IPS-20b (cell line): ENCODE results near the gene UCP3.
"Not testable (repeated sequence)": the region's sequence is repeated elsewhere in the genome, so short reads cannot be mapped to it uniquely, and the experiment has no call there.

Experiments used
- H3K27ac ChIP-seq: one replicate; pipeline ENCODE4 v1.5.1; 2013; ENCODE audit warnings: low read length
- H3K27me3 ChIP-seq: 2 replicates; pipeline ENCODE4 v1.6.1; 2013; ENCODE audit warnings: mild to moderate bottlenecking, low read length, inconsistent platforms; ENCODE audit not compliant: insufficient read depth
- H3K36me3 ChIP-seq: 2 replicates; pipeline ENCODE4 v1.6.1; 2013; ENCODE audit warnings: low read depth, mild to moderate bottlenecking, inconsistent platforms, low read length, moderate library complexity; ENCODE audit not compliant: insufficient read depth
- H3K4me1 ChIP-seq: 2 replicates; pipeline ENCODE4 v1.6.1; 2013; ENCODE audit warnings: mild to moderate bottlenecking, control low read depth, inconsistent platforms, low read length, moderate library complexity; ENCODE audit not compliant: insufficient read depth
- H3K4me3 ChIP-seq: 2 replicates; pipeline ENCODE4 v1.5.1; 2013; ENCODE audit warnings: mild to moderate bottlenecking, low read length, inconsistent platforms
- H3K9ac ChIP-seq: 2 replicates; pipeline ENCODE4 v1.6.1; 2013; ENCODE audit warnings: low read depth, mild to moderate bottlenecking, inconsistent platforms, low read length, moderate library complexity
- H3K9me3 ChIP-seq: 2 replicates; pipeline ENCODE4 v1.6.1; 2013; ENCODE audit warnings: mild to moderate bottlenecking, low read depth, low read length, inconsistent platforms; ENCODE audit not compliant: insufficient read depth

The UCP3 gene

GRCh38 chr11:73995247-73995646, 13.6 kb downstream of the UCP3 start:
- Histone ChIP-seq H3K9me3 (no peaks in the 10 kb centered on the region), H3K27ac (no peak overlapping the region), H3K4me3 (no peak overlapping the region), H3K9ac (no peak overlapping the region), H3K4me1 (no peaks in the 10 kb centered on the region), H3K27me3 (no peaks in the 10 kb centered on the region), H3K36me3 (no peaks in the 10 kb centered on the region)

DNA sequence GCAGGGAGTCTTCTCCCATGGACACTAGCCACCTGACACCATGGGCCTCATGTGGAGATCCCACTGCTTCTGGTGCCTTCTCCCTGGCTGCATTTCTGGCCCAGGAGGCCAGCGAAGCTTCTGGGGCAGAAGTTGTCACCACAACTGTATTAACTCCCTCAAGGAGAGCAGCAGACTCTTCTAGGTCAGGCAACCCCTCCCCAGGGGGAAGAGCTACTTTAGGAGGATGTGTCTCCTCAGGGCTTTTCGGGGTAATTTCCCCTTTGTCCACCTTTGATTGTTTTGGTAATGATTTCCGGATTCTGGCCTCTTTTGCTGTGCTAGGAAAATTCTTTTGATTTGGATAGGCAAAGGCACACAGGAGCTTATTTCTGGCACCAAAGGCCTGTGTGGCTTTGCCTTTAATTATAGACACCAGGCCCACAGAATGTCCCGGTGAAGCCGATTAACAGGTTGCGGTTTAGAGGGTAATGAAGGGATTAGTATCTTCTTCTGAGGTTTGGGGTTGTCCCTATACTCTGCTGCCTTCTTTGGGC, 17.3 kb downstream of the UCP3 start:
- no peaks in the 10 kb centered on the region for H3K9me3 ChIP-seq
- no peaks in the 10 kb centered on the region for H3K4me1 ChIP-seq
- no peak overlapping the region for H3K27ac ChIP-seq
- H3K4me3 ChIP-seq = no peak overlapping the region
- H3K36me3 ChIP-seq = no peaks in the 10 kb centered on the region
- H3K9ac ChIP-seq = no peak overlapping the region
- no peaks in the 10 kb centered on the region for H3K27me3 ChIP-seq

GRCh38 chr11:73990730-73991129, 18.2 kb downstream of the UCP3 start:
- H3K9ac ChIP-seq = no peak overlapping the region
- H3K4me1 ChIP-seq = no peaks in the 10 kb centered on the region
- no peaks in the 10 kb centered on the region for H3K36me3 ChIP-seq
- no peaks in the 10 kb centered on the region for H3K27me3 ChIP-seq
- no peak overlapping the region for H3K4me3 ChIP-seq
- no peak overlapping the region for H3K27ac ChIP-seq
- no peaks in the 10 kb centered on the region for H3K9me3 ChIP-seq

DNA sequence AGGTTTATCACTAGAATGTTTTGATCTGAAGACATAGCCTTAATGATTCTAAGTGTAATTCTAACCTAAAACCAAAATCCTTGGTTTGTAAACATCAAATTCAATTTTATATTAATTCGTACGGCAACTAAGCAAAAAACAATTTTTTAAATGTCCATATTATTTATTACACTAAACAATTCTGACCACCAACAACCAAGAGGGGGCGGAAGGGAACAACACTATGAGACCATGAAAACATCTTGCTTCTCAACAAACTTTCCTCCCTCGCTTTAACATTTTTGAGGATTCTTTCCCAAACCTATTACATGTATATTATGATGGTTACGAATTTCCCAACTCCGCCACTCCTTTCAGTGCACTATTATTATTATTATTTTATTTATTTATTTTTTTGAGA, 19.7 kb downstream of the UCP3 start:
- no peaks in the 10 kb centered on the region for H3K36me3 ChIP-seq
- H3K4me1 ChIP-seq = peaks cover under 1% of the 10 kb centered on the region; the same call in 1 of the 2 replicates
- no peak overlapping the region for H3K27ac ChIP-seq
- no peaks in the 10 kb centered on the region for H3K9me3 ChIP-seq
- no peak overlapping the region for H3K4me3 ChIP-seq
- H3K9ac ChIP-seq = no peak overlapping the region
- H3K27me3 ChIP-seq = no peaks in the 10 kb centered on the region

DNA sequence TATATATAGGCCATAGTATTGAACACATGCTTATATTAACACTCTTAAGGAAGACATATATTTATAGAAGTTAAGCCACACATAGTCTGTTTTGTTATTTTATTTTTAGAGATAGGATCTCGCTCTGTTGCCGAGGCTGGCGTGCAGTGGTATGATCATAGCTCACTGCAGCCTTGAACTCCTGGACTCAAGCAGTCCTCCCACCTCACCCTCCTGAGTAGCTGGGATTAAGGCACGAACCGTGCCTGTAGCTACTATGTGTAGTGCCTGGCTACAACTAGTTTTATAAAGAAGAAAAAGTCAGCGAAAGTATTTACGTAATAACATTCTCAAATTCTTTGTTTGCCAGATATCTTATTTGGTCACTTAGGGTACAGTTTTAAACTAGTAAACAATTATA, 20.7 kb downstream of the UCP3 start:
- H3K36me3 ChIP-seq = no peaks in the 10 kb centered on the region
- no peak overlapping the region for H3K27ac ChIP-seq
- no peak overlapping the region for H3K4me3 ChIP-seq
- H3K4me1 ChIP-seq = peaks cover 6% of the 10 kb centered on the region; the same call in 1 of the 2 replicates
- H3K9ac ChIP-seq = no peak overlapping the region
- no peaks in the 10 kb centered on the region for H3K9me3 ChIP-seq
- H3K27me3 ChIP-seq = no peaks in the 10 kb centered on the region

- not testable (repeated sequence) for H3K9ac ChIP-seq, H3K27ac ChIP-seq, H3K36me3 ChIP-seq, H3K4me3 ChIP-seq, H3K27me3 ChIP-seq, H3K9me3 ChIP-seq
- H3K4me1 ChIP-seq = peaks cover 17% of the 10 kb centered on the region; the same call in 1 of the 2 replicates
Measured at GRCh38 chr11:73985661-73986060, 23.2 kb downstream of the UCP3 start.

- peak overlapping the region; percentile 49 for H3K27ac ChIP-seq
- peak overlapping the region; percentile 93; the same call in 1 of the 2 replicates for H3K9ac ChIP-seq
- H3K9me3 ChIP-seq = no peaks in the 10 kb centered on the region
- no peaks in the 10 kb centered on the region for H3K27me3 ChIP-seq
- peaks cover 23% of the 10 kb centered on the region; the same call in 1 of the 2 replicates for H3K4me1 ChIP-seq
- H3K36me3 ChIP-seq = peaks cover 24% of the 10 kb centered on the region
- peak overlapping the region; percentile 98 for H3K4me3 ChIP-seq
Measured at GRCh38 chr11:73983741-73984538, 24.9 kb downstream of the UCP3 start.

DNA sequence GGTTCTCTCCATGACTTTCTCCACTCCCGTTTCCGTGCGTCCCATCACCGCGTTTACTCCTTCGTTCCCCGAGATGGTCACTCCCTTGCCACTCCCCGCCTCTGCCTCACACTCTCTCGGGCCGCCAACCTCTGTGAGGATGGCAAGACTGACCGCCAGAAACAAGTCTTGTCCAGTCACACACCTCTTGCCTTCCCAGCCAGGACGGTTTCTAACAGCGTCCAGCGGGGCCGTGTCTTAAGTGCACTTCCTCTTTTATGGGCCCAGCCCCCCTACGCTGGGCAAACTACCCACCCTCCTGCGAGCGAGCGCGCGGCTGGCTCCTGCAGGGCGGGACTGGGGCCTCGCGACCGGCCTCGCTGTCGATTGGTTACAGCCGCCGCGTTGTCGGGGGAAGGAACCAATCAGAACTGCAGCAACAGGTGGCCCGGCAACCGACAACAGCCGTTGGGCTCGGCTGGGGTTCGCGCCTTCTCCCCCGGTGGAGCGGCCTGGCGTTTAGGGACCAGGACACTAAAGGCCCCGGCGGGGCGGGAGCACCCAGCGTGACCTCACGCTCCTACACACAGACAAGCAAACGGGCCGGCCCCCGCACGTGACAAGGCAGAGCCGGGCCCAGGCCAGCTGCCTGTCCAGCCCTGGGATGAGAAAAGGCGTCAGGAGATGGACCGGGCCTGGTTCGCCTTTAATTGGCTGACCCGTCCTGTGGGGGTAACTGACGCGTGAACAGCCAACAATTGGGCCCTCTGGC, 25.7 kb downstream of the UCP3 start:
- Histone ChIP-seq H3K9ac (peak overlapping the region; percentile 93), H3K9me3 (no peaks in the 10 kb centered on the region), H3K4me1 (peaks cover 23% of the 10 kb centered on the region; the same call in 1 of the 2 replicates), H3K36me3 (peaks cover 32% of the 10 kb centered on the region), H3K27me3 (no peaks in the 10 kb centered on the region), H3K27ac (peak overlapping the region; percentile 77), H3K4me3 (peak overlapping the region; percentile 98)

DNA sequence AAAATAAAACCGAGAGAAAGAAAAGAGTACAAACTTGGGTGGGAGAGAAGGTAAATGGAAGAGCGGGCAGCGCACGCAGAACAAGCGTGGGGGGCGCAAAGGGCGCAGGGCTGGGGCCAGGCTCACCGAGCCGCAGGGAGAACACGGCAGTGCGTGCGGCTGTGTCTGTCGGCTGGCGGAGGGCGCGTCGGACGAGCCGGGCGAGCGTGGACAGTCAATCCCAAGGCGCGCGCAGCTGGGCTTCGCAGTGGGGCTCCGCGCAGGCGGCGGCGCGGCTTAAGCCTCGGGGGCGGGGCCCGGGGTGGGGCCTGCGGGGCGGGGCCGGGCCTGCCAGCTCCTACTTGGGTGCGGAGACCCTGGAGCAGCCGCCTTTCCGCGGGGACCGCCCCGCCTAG, 26.3 kb downstream of the UCP3 start, which contains the start of gene UCP2:
TSS of gene UCP2 (minus strand) at position 249 of the 395 bp plus-strand sequence. CDS start 4,465 bp downstream, outside the sequence.
- H3K9me3 ChIP-seq = no peaks in the 10 kb centered on the region
- peaks cover 37% of the 10 kb centered on the region for H3K36me3 ChIP-seq
- no peaks in the 10 kb centered on the region for H3K27me3 ChIP-seq
- H3K9ac ChIP-seq = peak within 1 kb of the TSS; percentile 93
- H3K4me1 ChIP-seq = peaks cover 23% of the 10 kb centered on the region; the same call in 1 of the 2 replicates
- peak within 1 kb of the TSS; percentile 98 for H3K4me3 ChIP-seq
- peak within 1 kb of the TSS; percentile 77 for H3K27ac ChIP-seq

DNA sequence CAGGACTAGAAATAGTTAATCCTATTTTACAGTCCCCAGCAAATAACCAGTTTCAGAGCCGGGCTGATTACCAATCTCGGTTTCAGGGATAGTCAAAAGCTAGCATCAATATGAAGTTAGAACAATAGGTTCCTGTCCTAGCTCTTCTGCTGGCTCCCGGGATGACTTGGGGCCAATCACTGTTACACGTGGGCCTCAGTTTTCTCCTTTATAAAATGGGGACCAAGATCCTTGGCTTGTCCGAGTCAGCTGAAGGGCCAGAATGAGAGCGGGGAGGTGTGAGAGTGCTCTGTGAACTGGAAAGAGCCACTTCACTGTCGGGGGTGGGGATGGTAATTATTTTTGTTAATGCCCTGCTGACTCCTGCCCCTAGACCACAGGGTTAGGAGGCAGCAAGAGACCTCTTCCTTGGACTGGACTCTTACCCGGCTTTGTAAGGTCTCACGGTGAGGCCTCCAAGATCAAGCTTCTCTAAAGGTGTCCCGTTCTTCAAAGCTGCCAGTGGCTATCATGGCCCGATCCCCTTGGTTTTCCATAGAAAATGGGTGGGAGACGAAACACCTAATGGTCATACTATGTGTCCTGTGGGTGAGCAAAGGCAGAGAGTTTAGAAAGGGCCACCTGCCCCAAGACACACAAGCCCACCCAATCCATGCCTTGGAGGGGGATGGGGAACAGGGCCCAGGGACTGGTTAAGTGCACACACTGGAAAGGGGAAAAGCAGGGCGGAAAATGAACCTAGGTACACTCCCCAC, 27.7 kb downstream of the UCP3 start:
- Histone ChIP-seq H3K4me3 (peak overlapping the region; percentile 98), H3K27ac (no peak overlapping the region), H3K36me3 (peaks cover 51% of the 10 kb centered on the region)

More for the DNA sequence above, 27.7 kb downstream of the UCP3 start:
- H3K9me3 ChIP-seq = no peaks in the 10 kb centered on the region
- peaks cover 23% of the 10 kb centered on the region; the same call in 1 of the 2 replicates for H3K4me1 ChIP-seq
- peak overlapping the region; percentile 83; the same call in 1 of the 2 replicates for H3K9ac ChIP-seq
- H3K27me3 ChIP-seq = no peaks in the 10 kb centered on the region
